Neural cell (in vitro differentiated cells): Measurements from ENCODE around the gene SPOCK1. TPM values are rescaled to one million over a fixed set of nuclear protein-coding genes. Genes with fewer than 3 reads are reported as not detected.

Source experiments
- H2AFZ ChIP-seq: fragments of 200-600, 300-800 bp; sonication (generic), shearing (Covaris generic); 2 replicates; pipeline ENCODE4 v1.6.0; 2014; ENCODE audit warnings: low read depth, mild to moderate bottlenecking, antibody characterized with exemption, low read length, moderate library complexity
- H3F3A ChIP-seq: fragments of 200-600 bp; shearing (Covaris generic); 2 replicates; pipeline ENCODE4 v1.6.1; 2016; ENCODE audit warnings: mild to moderate bottlenecking, moderate library complexity, mixed read lengths, antibody characterized with exemption, low read length; ENCODE audit not compliant: insufficient read depth, poor library complexity, severe bottlenecking
- H3K27ac ChIP-seq: fragments of 200-600, 300-800 bp; sonication (generic), shearing (Covaris generic); 2 replicates; pipeline ENCODE4 v1.5.1; 2014; ENCODE audit warnings: mild to moderate bottlenecking, low read length, moderate library complexity
- H3K27me3 ChIP-seq: fragments of 300-800, 200-600 bp; sonication (generic), shearing (Covaris generic); 2 replicates; pipeline ENCODE4 v1.6.0; 2014; ENCODE audit warnings: mild to moderate bottlenecking, low read depth, low read length, moderate library complexity; ENCODE audit not compliant: insufficient read depth
- H3K36me3 ChIP-seq: fragments of 300-800, 200-600 bp; sonication (generic), shearing (Covaris generic); 2 replicates; pipeline ENCODE4 v1.5.1; 2014; ENCODE audit warnings: mild to moderate bottlenecking, antibody characterized with exemption, low read length, moderate library complexity; ENCODE audit not compliant: insufficient read depth
- H3K4me2 ChIP-seq: fragments of 300-800, 200-600 bp; sonication (generic), shearing (Covaris generic); 2 replicates; pipeline ENCODE4 v1.6.0; 2014; ENCODE audit warnings: mild to moderate bottlenecking, low read length
- H3K4me3 ChIP-seq: fragments of 300-800, 200-600 bp; sonication (generic), shearing (Covaris generic); 2 replicates; pipeline ENCODE4 v1.5.1; 2014; ENCODE audit warnings: mild to moderate bottlenecking, low read length, moderate library complexity
- H3K79me2 ChIP-seq: fragments of 200-600 bp; shearing (Covaris generic); replicated peaks from 2 replicates; pipeline ENCODE4 v1.6.0; 2014; ENCODE audit warnings: mild to moderate bottlenecking, low read length, moderate library complexity; ENCODE audit not compliant: insufficient read depth
- H3K9ac ChIP-seq: fragments of 300-800, 200-600 bp; sonication (generic), shearing (Covaris generic); 2 replicates; pipeline ENCODE4 v1.6.1; 2016; ENCODE audit warnings: mild to moderate bottlenecking, low read length, mixed read lengths
- H3K9me2 ChIP-seq: fragments of 200-600 bp; shearing (Covaris generic); 2 replicates; pipeline ENCODE4 v1.6.1; 2016; ENCODE audit warnings: mild to moderate bottlenecking, low read length, mixed read lengths; ENCODE audit not compliant: insufficient read depth
- H3K9me3 ChIP-seq: fragments of 200-600, 300-800 bp; sonication (generic), shearing (Covaris generic); 2 replicates; pipeline ENCODE4 v1.6.1; 2016; ENCODE audit warnings: mild to moderate bottlenecking, mixed run types, low read length, moderate library complexity, mixed read lengths
- H4K20me1 ChIP-seq: fragments of 200-600 bp; shearing (Covaris generic); 2 replicates; pipeline ENCODE4 v1.6.1; 2016; ENCODE audit warnings: mild to moderate bottlenecking, mixed run types; ENCODE audit not compliant: insufficient read depth
- EP300 ChIP-seq: fragments of 450-650 bp; conservative IDR thresholded peaks from 2 replicates; pipeline ENCODE4 v1.6.1; 2014; ENCODE audit warnings: antibody characterized with exemption, mild to moderate bottlenecking, moderate library complexity; ENCODE audit not compliant: poor library complexity, severe bottlenecking
- EZH2 ChIP-seq: fragments of 200-600, 300-800 bp; shearing (Covaris generic), sonication (generic); IDR thresholded peaks from 2 replicates; pipeline ENCODE4 v1.6.1; 2014; ENCODE audit warnings: antibody characterized with exemption, low read length, borderline replicate concordance, mild to moderate bottlenecking; ENCODE audit not compliant: insufficient read depth, poor library complexity, severe bottlenecking
- MXI1 ChIP-seq: fragments of 450-650 bp; conservative IDR thresholded peaks from 2 replicates; pipeline ENCODE4 v1.6.1; 2014; ENCODE audit warnings: antibody characterized with exemption, mild to moderate bottlenecking; ENCODE audit not compliant: poor library complexity, severe bottlenecking
- POLR2AphosphoS5 ChIP-seq: IDR thresholded peaks from 2 replicates; pipeline ENCODE4 v1.6.1; 2012
- RAD21 ChIP-seq: fragments of 450-650 bp; conservative IDR thresholded peaks from 2 replicates; pipeline ENCODE4 v1.6.1; 2014; ENCODE audit warnings: antibody characterized with exemption, mild to moderate bottlenecking, moderate library complexity
- SMC3 ChIP-seq: fragments of 450-650 bp; conservative IDR thresholded peaks from 2 replicates; pipeline ENCODE4 v1.6.1; 2014; ENCODE audit warnings: antibody characterized with exemption, mild to moderate bottlenecking, moderate library complexity; ENCODE audit not compliant: poor library complexity
- TAF1 ChIP-seq: IDR thresholded peaks from 2 replicates; pipeline ENCODE4 v1.6.1; 2012; ENCODE audit warnings: low read depth
- polyA plus RNA-seq: library from polyadenylated mRNA; depleted of rRNA; stranded (reverse); fragments of >200 nt; gene quantifications from 2 replicates; pipeline ENCODE4 v1.2.3, GENCODE V29; 2014
- TF ChIP-seq, protein P1 (sequence below): fragments of 450-650 bp; IDR thresholded peaks from 2 replicates; pipeline ENCODE4 v1.5.1; 2014; ENCODE audit warnings: antibody characterized with exemption, mild to moderate bottlenecking, moderate library complexity; ENCODE audit not compliant: poor library complexity, severe bottlenecking
- TF ChIP-seq, protein P2 (sequence below): IDR thresholded peaks from 2 replicates; pipeline ENCODE4 v1.6.1; 2012; ENCODE audit warnings: borderline replicate concordance

Gene SPOCK1
- polyA plus RNA-seq, 1 donor from 2014 or later, result 33.6 TPM

DNA sequence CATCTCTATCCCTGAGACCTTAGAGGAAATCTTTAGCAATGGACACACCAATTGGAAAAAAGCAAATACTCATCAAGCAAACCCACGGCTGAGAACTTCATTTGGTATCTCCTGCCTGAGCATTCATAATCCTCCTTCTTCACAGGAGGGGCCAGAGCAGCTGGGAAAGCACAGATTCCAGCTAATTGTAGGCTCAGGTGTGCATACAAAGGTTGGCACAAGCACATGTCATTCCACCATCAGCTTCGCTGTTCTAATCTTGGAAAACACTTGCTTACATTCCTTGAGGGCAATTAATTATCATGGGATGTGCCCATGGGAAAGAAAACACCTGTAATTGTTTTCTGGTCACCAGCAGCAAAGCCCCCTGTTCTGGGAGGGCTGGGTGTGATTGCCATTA lies 376.6 kb downstream of the SPOCK1 start:
- H2AFZ ChIP-seq, result no peak overlapping the region
- no peak overlapping the region for H3K4me2 ChIP-seq
- H4K20me1 ChIP-seq, result no peaks in the 10 kb centered on the region
- H3K9me3 ChIP-seq, result no peaks in the 10 kb centered on the region
- H3K4me3 ChIP-seq, result no peak overlapping the region
- H3K79me2 ChIP-seq, result no peaks in the 10 kb centered on the region
- H3F3A ChIP-seq, result no peaks in the 10 kb centered on the region
- H3K9ac ChIP-seq, result no peak overlapping the region
- no peaks in the 10 kb centered on the region for H3K27me3 ChIP-seq
- no peak for TF ChIP-seq RAD21
- TF ChIP-seq, protein P1, sequence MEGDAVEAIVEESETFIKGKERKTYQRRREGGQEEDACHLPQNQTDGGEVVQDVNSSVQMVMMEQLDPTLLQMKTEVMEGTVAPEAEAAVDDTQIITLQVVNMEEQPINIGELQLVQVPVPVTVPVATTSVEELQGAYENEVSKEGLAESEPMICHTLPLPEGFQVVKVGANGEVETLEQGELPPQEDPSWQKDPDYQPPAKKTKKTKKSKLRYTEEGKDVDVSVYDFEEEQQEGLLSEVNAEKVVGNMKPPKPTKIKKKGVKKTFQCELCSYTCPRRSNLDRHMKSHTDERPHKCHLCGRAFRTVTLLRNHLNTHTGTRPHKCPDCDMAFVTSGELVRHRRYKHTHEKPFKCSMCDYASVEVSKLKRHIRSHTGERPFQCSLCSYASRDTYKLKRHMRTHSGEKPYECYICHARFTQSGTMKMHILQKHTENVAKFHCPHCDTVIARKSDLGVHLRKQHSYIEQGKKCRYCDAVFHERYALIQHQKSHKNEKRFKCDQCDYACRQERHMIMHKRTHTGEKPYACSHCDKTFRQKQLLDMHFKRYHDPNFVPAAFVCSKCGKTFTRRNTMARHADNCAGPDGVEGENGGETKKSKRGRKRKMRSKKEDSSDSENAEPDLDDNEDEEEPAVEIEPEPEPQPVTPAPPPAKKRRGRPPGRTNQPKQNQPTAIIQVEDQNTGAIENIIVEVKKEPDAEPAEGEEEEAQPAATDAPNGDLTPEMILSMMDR, result no peak
- TF ChIP-seq MXI1, result no peak
- no peak for TF ChIP-seq TAF1
- no peak for TF ChIP-seq EZH2
- TF ChIP-seq, protein P2, sequence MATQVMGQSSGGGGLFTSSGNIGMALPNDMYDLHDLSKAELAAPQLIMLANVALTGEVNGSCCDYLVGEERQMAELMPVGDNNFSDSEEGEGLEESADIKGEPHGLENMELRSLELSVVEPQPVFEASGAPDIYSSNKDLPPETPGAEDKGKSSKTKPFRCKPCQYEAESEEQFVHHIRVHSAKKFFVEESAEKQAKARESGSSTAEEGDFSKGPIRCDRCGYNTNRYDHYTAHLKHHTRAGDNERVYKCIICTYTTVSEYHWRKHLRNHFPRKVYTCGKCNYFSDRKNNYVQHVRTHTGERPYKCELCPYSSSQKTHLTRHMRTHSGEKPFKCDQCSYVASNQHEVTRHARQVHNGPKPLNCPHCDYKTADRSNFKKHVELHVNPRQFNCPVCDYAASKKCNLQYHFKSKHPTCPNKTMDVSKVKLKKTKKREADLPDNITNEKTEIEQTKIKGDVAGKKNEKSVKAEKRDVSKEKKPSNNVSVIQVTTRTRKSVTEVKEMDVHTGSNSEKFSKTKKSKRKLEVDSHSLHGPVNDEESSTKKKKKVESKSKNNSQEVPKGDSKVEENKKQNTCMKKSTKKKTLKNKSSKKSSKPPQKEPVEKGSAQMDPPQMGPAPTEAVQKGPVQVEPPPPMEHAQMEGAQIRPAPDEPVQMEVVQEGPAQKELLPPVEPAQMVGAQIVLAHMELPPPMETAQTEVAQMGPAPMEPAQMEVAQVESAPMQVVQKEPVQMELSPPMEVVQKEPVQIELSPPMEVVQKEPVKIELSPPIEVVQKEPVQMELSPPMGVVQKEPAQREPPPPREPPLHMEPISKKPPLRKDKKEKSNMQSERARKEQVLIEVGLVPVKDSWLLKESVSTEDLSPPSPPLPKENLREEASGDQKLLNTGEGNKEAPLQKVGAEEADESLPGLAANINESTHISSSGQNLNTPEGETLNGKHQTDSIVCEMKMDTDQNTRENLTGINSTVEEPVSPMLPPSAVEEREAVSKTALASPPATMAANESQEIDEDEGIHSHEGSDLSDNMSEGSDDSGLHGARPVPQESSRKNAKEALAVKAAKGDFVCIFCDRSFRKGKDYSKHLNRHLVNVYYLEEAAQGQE, result no peak
- no peak for TF ChIP-seq SMC3
- TF ChIP-seq EP300, result no peak
- TF ChIP-seq POLR2AphosphoS5, result no peak
- H3K9me2 ChIP-seq, result no peaks in the 10 kb centered on the region
- no peaks in the 10 kb centered on the region for H3K36me3 ChIP-seq
- no peak overlapping the region for H3K27ac ChIP-seq

DNA sequence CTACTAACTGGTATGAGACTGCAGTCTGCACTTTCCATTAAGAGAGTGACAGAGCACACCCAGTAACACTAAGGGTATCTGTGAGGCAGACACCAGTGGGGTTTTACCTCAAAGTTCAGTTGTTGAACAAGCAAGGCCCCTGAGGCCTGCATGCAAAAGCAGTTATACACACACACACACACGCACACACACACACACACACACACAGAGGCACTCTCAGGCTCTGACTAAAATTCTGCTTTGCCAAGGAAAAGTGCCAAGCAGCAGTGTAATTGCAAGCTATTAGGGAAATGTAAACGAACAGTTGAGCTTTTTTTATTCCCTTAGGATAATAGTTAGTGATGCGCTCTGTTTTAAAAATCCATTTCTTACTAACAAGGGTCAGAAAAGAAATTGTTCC lies 377.1 kb downstream of the SPOCK1 start:
- H3K27ac ChIP-seq, result no peak overlapping the region
- no peaks in the 10 kb centered on the region for H3K9me3 ChIP-seq
- H3K4me2 ChIP-seq, result no peak overlapping the region
- no peaks in the 10 kb centered on the region for H3K79me2 ChIP-seq
- no peaks in the 10 kb centered on the region for H3K36me3 ChIP-seq
- no peak overlapping the region for H3K4me3 ChIP-seq
- TF ChIP-seq SMC3, result no peak
- TF ChIP-seq, protein P2, result no peak
- no peak for TF ChIP-seq POLR2AphosphoS5
- no peak for TF ChIP-seq EP300
- no peak for TF ChIP-seq TAF1
- TF ChIP-seq, protein P1, result no peak
- TF ChIP-seq EZH2, result no peak
- no peak for TF ChIP-seq RAD21
- TF ChIP-seq MXI1, result no peak
- H2AFZ ChIP-seq, result no peak overlapping the region
- H3K27me3 ChIP-seq, result no peaks in the 10 kb centered on the region
- H3F3A ChIP-seq, result no peaks in the 10 kb centered on the region
- no peak overlapping the region for H3K9ac ChIP-seq
- H4K20me1 ChIP-seq, result no peaks in the 10 kb centered on the region
- H3K9me2 ChIP-seq, result no peaks in the 10 kb centered on the region
